GM10248 (cell line): Measurements from ENCODE around the gene PEAK1.

Source experiments
- CTCF ChIA-PET: fragments of 300-600 bp; sonication (Branson Sonifier 250); formaldehyde crosslinking; extraction: SDS; loops from one replicate; lab custom pipeline; 2021; ENCODE audit warnings: antibody characterized with exemption; lab: Yijun Ruan, JAX
- POLR2A ChIA-PET: fragments of 350-650 bp; sonication (Branson Sonifier 250); formaldehyde crosslinking; extraction: SDS; loops from one replicate; lab custom pipeline; 2020; ENCODE audit warnings: antibody characterized with exemption; lab: Yijun Ruan, JAX
- DNase-seq: peaks from one replicate; pipeline ENCODE4 v3.0.0; 2012; ENCODE audit errors: extremely low spot score
- TF ChIP-seq, protein P1 (sequence below): IDR thresholded peaks from 2 replicates; pipeline ENCODE4 v1.5.1; 2012; ENCODE audit warnings: mild to moderate bottlenecking, low read depth; ENCODE audit errors: extremely low read depth, missing control alignments, control extremely low read depth

PEAK1 gene

DNA sequence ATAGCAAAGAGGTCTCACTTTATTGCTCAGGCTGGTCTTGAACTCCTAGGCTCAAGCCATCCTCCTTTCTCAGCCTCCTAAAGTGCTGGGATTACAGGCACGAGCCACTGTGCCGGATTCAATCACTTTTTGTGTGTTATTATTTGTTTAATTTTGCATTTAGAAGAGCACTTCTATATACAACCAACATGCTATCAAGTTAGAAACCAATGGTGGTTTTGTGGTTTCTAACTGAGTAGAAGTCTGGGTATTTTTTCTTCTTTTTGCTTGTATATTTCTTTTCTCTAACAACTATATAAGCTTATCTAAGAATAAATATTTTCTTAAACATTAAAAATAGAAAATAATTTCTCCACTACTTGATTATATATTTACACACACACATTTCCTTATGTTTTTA lies 86.7 kb downstream of the PEAK1 start:
- TF ChIP-seq, protein P1, sequence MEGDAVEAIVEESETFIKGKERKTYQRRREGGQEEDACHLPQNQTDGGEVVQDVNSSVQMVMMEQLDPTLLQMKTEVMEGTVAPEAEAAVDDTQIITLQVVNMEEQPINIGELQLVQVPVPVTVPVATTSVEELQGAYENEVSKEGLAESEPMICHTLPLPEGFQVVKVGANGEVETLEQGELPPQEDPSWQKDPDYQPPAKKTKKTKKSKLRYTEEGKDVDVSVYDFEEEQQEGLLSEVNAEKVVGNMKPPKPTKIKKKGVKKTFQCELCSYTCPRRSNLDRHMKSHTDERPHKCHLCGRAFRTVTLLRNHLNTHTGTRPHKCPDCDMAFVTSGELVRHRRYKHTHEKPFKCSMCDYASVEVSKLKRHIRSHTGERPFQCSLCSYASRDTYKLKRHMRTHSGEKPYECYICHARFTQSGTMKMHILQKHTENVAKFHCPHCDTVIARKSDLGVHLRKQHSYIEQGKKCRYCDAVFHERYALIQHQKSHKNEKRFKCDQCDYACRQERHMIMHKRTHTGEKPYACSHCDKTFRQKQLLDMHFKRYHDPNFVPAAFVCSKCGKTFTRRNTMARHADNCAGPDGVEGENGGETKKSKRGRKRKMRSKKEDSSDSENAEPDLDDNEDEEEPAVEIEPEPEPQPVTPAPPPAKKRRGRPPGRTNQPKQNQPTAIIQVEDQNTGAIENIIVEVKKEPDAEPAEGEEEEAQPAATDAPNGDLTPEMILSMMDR: no peak
- no peak for DNase-seq
- CTCF ChIA-PET: no interaction called here
- POLR2A ChIA-PET: no interaction called here

DNA sequence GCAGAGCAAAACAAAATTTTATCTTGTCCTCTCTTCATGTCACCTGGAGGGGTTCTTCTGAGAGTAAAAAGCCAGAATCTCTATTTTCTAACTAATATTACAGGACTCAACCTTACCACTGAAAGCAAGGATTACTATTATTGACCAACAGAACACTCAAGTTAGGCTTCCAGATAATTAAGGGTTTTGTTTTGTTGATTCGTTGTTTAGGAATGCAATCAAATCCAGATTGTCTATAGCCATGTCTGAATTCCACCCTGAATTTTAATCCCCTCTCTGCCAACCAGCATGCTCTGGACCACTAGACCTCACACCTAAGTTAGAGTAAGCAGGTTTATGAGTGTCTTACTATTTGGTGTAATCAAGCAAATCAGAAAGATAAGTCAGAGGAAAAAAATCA lies 90.7 kb downstream of the PEAK1 start:
- DNase-seq: no peak
- ChIA-PET CTCF (no interaction called here), POLR2A (no interaction called here)
- TF ChIP-seq, protein P1: no peak

DNA sequence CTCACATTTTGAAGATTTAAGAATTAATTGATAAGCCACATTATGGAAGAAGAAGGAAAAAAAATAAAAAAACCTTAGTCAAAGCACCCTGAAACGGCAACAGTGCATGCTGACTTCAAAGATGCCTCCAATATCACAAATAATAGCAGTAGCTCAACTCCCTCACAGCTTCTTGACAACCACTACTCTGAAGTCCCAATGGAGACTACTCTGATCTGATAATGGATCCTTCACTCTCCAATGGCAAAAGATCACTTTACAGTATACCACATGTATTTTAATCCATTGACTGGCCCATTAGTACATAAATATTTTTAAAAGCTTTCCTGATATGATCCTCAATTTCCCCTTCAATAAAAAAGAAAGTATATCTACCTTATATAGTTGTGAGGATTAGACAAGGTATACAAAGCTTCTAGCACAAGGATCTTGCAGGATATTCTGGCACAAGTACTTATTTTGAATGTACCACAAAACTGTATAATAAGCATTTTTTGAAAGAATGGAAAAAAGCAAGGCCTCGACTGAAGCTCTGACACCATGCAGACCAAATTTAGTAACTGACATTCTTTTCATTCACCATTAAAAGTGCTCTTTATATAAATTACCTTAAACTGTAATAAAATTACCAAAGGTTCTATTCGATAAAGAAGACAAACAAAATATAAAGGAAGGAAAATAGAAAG lies 91.9 kb downstream of the PEAK1 start:
- ChIA-PET CTCF (interaction anchor here (1.5 kb wide), 1 partner anchor 13 kb away, joined by 4 read pairs; no protein-coding TSS in a partner anchor), POLR2A (no interaction called here)
- no peak for DNase-seq
- TF ChIP-seq, protein P1: no peak

DNA sequence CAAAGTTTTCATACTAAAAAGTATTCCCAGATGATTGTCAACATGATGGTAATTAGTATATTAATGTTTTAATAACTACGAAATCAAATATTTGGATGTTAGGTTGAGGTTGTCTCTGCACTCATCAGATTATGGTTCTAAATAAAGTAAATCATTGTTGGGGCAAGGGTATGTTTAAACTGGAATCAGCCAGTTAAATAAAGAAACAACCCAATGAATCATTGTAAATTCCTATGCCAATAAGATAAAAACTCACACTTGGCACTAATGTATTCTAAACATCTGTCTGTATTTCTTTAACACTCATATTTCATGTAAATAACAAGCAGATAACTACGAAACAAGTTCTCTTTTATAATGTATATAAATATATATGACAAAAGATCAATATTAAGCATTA lies 92.7 kb downstream of the PEAK1 start:
- DNase-seq: no peak
- ChIA-PET CTCF (interaction anchor here (1.5 kb wide), 1 partner anchor 14 kb away, joined by 4 read pairs; no protein-coding TSS in a partner anchor), POLR2A (no interaction called here)
- TF ChIP-seq, protein P1: no peak

DNA sequence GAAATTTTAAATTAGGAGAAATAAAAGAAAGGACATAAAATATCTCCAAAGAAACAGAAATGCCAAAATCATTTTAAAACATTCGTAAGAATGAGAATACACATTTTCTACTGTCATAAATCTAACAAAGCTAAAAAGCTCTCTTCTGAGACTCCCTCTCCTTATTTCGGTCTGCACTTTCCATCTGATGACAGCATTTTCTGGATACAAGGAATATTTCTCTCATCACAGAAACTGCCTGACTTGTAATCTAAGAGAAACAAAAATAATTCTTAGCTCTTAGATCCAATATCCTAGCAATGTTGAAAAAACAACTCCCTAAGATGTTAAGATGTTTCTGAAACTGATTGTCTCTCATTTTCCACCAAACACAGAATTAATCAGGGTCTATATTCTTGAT lies 93.5 kb downstream of the PEAK1 start:
- ChIA-PET CTCF (interaction anchor here (0.6 kb wide), 1 partner anchor 12 kb away, joined by 3 read pairs; no protein-coding TSS in a partner anchor), POLR2A (no interaction called here)
- TF ChIP-seq, protein P1: no peak
- DNase-seq: no peak

DNA sequence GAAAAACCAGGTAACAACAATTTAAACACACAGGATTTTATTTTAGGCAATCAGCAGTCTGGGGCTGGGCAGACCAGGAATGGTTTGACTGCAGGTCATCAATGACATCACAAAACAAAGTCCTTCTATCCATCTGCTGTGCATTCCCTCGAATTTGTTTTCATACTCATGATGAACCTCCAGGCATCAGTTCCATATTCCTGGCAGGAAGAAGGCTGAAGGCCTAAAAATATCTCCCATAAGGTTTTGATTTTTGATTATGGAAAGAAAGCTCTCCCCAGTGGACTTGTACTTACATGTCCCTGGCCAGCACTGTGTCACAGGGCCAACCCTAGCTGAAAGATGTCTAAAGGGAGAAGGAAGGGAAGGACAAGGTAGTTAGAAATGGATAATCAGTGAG lies 107.4 kb downstream of the PEAK1 start:
- TF ChIP-seq, protein P1: no peak
- POLR2A ChIA-PET: no interaction called here
- no peak for DNase-seq
- CTCF ChIA-PET: interaction anchor here (0.9 kb wide), 1 partner anchor 15 kb away, joined by 3 read pairs; no protein-coding TSS in a partner anchor
